Kidney (tissue), 14 donors: ENCODE measurements around the gene ZXDB. TPM values are rescaled to one million over a fixed set of nuclear protein-coding genes. Genes with fewer than 3 reads are reported as not detected.
"Not testable (repeated sequence)": the region's sequence is repeated elsewhere in the genome, so short reads cannot be mapped to it uniquely, and the experiment has no call there.

Experiments used
- DNase-seq, 5 donors: peaks; one replicate each; pipeline ENCODE4 v3.0.0-alpha.2; 2013 to 2020
- FAIRE-seq: peaks from 2 replicates; lab custom pipeline; 2012; peaks lifted over from hg19 to GRCh38; lab: Jason Lieb, UNC
- H3K27ac ChIP-seq, 2 donors: one replicate each; pipeline ENCODE4 v1.7.0; 2013; ENCODE audit warnings: low read depth in 2 of 2, low read length in 2 of 2, inconsistent platforms in 1 of 2
- H3K27me3 ChIP-seq: one replicate; pipeline ENCODE4 v1.7.1; 2013; ENCODE audit warnings: low read length, inconsistent platforms; ENCODE audit not compliant: control insufficient read depth, insufficient read depth
- H3K36me3 ChIP-seq, 3 donors: one replicate each; pipeline versions ENCODE4 v1.7.0 to v1.7.1; 2013; ENCODE audit warnings: low read length in 3 of 3, control low read depth in 1 of 3, inconsistent platforms in 1 of 3; ENCODE audit not compliant: insufficient read depth in 3 of 3, control insufficient read depth in 2 of 3
- H3K4me1 ChIP-seq, 3 donors: one replicate each; pipeline versions ENCODE4 v1.7.0 to v1.7.1; 2013; ENCODE audit warnings: low read length in 3 of 3, inconsistent platforms in 1 of 3, low read depth in 1 of 3; ENCODE audit not compliant: control insufficient read depth in 2 of 3, insufficient read depth in 2 of 3
- H3K4me3 ChIP-seq, 3 donors: one replicate each; pipeline versions ENCODE4 v1.7.0 to v1.8.1; 2013; ENCODE audit warnings: low read length in 3 of 3, control low read depth in 1 of 3, inconsistent platforms in 1 of 3
- H3K9ac ChIP-seq, 3 donors: one replicate each; pipeline versions ENCODE4 v1.7.0 to v1.7.1; 2013; ENCODE audit warnings: low read length in 3 of 3, control low read depth in 1 of 3, inconsistent platforms in 1 of 3
- H3K9me3 ChIP-seq, 3 donors: one replicate each; pipeline versions ENCODE4 v1.7.0 to v1.7.1; 2013; ENCODE audit warnings: low read length in 3 of 3, control low read depth in 1 of 3, inconsistent platforms in 1 of 3; ENCODE audit not compliant: control insufficient read depth in 2 of 3, insufficient read depth in 1 of 3
- intact Hi-C: fragments of 100-400 bp; cut with DNase I; formaldehyde crosslinking; loops from one replicate; pipeline ENCODE4 v1.11.1; 2022
- polyA plus RNA-seq: library from polyadenylated mRNA; stranded (reverse); fragments of 350-450 nt; fragmentation: Illumina TruSeq; extraction: RNeasy Lipid Tissue Mini Kit (QIAGEN cat#74804); gene quantifications from one replicate; pipeline ENCODE4 v1.2.3, GENCODE V29; 2014; ENCODE audit warnings: low read depth, low replicate concordance; ENCODE audit not compliant: insufficient read depth
- total RNA-seq: library from RNA; stranded (reverse); fragmentation: NEBNext Ultra II Directional; extraction: Animal tissue kit (Norgen Biotek cat#: 25700); gene quantifications from one replicate; pipeline ENCODE4 v1.2.1, GENCODE V29; 2021
- TF ChIP-seq, protein P1 (sequence below): IDR thresholded peaks from 3 replicates; pipeline ENCODE4 v1.5.1; 2012; ENCODE audit warnings: mild to moderate bottlenecking, moderate library complexity, borderline replicate concordance; ENCODE audit not compliant: insufficient read depth; ENCODE audit errors: extremely low read depth
- donor health status: control.
- donor health status: control.
- donor health status: control.
- donor health status: control.
- donor health status: control.
- donor health status: DM: yes; HTN: yes; CAD: no.
- donor health status: Normal renal cell carcinoma (clear cell type).

Gene ZXDB
- total and polyA plus RNA-seq, 2 donors from 2014 or later = 2.3 to 9.4 TPM

DNA sequence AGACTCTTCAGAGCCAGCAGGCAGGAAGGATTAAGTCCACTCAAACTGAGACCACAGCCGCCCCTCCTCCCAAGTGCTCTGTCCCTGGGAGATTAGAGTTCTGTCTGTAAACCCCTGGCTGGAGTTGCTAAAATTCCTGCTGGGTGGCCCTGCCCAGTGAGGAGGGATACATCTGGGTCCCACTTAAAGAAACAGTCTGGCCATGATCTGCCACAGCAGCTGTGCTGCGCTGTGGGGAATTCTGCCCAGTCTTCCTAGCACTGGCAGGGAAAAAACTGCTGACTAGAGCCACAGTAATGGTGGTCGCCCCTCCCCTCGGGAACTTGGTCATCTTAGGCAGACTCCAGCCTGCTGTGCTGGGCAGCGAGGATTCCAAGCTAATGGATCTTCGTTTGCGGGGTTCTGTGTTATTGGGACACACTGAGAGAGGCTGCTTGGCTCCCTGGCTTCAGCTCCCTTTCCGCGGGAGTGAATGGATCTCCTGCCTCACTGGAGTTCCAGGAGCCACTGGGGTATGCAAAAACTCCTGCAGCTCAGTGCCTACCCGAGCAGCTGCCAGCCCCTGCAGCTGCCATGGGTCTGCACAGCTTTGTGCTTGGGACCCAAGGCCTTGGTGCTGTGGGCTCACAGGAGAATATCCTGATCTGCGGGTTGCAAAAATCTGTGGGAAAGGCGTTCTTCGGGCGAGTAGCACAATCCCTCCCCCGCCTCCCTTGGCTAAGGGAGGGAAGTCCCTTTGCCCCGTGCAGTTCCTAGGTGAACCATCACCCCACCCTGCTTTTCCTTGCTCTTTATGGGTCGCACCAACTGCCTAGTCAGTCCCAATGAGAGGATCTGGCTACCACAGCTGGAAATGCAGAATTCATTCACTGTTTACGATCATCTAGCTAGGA, 15.7 kb downstream of the ZXDB start:
- H3K36me3 ChIP-seq = no peaks in the 10 kb centered on the region
- H3K27me3 ChIP-seq = no peaks in the 10 kb centered on the region
- peaks cover 0 to 3% (median 0%) of the 10 kb centered on the region in 3 donors for H3K9me3 ChIP-seq
- no peaks in the 10 kb centered on the region for H3K4me1 ChIP-seq
- no peak overlapping the region for H3K27ac ChIP-seq
- intact Hi-C loops = no loop called here
- FAIRE-seq = no peak
- no peak overlapping the region for H3K4me3 ChIP-seq
- peak in 1 of 5 donors; percentile 44 for DNase-seq
- H3K9ac ChIP-seq = no peak overlapping the region
- TF ChIP-seq, protein P1, sequence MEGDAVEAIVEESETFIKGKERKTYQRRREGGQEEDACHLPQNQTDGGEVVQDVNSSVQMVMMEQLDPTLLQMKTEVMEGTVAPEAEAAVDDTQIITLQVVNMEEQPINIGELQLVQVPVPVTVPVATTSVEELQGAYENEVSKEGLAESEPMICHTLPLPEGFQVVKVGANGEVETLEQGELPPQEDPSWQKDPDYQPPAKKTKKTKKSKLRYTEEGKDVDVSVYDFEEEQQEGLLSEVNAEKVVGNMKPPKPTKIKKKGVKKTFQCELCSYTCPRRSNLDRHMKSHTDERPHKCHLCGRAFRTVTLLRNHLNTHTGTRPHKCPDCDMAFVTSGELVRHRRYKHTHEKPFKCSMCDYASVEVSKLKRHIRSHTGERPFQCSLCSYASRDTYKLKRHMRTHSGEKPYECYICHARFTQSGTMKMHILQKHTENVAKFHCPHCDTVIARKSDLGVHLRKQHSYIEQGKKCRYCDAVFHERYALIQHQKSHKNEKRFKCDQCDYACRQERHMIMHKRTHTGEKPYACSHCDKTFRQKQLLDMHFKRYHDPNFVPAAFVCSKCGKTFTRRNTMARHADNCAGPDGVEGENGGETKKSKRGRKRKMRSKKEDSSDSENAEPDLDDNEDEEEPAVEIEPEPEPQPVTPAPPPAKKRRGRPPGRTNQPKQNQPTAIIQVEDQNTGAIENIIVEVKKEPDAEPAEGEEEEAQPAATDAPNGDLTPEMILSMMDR = no peak

GRCh38 chrX:57613351-57613750, 21.5 kb downstream of the ZXDB start:
- H3K27ac ChIP-seq, H3K9ac ChIP-seq, FAIRE-seq, DNase-seq, H3K4me1 ChIP-seq, H3K4me3 ChIP-seq, H3K9me3 ChIP-seq, H3K36me3 ChIP-seq, H3K27me3 ChIP-seq, intact Hi-C loops: not testable (repeated sequence)

GRCh38 chrX:57629438-57629837, 37.6 kb downstream of the ZXDB start:
- DNase-seq, FAIRE-seq, H3K27ac ChIP-seq, H3K9me3 ChIP-seq, H3K27me3 ChIP-seq, H3K4me3 ChIP-seq, H3K9ac ChIP-seq, H3K36me3 ChIP-seq, H3K4me1 ChIP-seq, intact Hi-C loops: not testable (repeated sequence)

DNA sequence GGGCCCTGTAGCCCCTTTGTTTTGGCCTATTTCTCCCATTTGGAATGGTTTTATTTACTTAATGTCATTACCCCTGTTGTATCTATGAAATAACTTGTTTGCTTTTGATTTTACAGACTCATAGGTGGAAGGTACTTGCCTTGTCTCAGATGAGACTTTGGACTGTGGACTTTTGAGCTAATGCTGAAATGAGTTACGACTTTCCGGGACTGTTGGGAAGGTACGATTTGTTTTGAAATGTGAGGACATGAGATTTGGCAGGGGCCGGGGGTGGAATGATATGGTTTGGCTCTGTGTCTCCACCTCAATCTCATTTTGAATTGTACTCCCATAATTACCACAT, 48.8 kb downstream of the ZXDB start:
- intact Hi-C loops = no loop called here
- Histone ChIP-seq H3K9ac (no peak overlapping the region), H3K27ac (no peak overlapping the region), H3K36me3 (no peaks in the 10 kb centered on the region), H3K9me3 (no peaks in the 10 kb centered on the region), H3K27me3 (no peaks in the 10 kb centered on the region), H3K4me1 (no peaks in the 10 kb centered on the region), H3K4me3 (no peak overlapping the region)
- FAIRE-seq = no peak
- TF ChIP-seq, protein P1 = no peak
- DNase-seq = no peak
